GM19043 (cell line): ENCODE data around the gene RASD1.

ENCODE experiments used
- ATAC-seq: cut with Tn5 transposase; IDR thresholded peaks from one replicate; pipeline ENCODE4 v1.9.1; 2021; ENCODE audit warnings: low read depth; ENCODE audit not compliant: unreplicated experiment

Gene RASD1

DNA sequence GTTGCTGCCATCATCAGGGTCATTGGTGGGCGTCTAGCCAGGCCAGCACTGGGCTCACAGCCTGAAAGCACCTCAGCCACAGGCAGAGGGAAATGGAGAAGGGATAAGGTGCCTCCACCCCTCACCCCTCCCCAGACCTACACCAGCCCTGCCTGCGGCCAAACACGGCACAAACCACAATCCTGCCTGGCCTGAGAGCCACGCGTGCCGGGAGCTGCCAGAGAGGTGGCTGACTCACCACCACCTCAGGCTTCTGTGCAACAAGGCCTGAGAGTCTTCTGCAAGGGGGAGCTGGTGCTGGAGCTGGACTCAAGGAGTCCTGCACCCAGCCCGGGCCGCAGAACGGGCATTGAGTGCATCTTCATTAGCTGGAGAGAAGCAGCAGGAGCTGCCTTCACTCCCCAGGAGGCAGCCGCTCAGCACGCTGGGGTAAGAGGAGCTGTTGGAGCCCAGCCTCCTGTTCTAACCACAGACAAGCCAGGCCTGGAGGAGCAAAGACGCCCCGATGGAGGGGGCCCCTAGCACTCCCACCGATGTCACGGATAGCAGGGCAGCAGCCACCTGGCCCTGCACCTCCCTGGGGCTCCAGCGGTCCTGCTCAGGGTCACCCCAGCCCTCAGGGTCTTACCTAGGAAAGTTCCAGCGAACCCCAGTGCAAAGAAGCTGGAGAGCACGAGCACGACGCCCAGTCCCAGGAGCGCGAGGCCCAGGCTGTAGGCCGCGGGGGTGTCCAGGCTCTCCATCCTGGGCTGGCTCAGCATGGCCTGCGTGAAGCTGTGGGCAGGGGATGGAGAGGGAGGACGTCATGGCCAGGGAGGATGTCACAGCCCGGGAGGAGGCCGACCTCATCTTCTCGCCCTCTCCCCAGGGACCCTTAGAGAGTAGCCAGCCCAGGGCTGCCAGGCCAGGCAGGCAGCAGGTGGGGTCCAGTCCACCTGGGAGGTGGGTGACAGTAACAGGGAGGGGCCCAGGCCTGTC lies 16.0 kb upstream of the RASD1 start:
- ATAC-seq = no peak

DNA sequence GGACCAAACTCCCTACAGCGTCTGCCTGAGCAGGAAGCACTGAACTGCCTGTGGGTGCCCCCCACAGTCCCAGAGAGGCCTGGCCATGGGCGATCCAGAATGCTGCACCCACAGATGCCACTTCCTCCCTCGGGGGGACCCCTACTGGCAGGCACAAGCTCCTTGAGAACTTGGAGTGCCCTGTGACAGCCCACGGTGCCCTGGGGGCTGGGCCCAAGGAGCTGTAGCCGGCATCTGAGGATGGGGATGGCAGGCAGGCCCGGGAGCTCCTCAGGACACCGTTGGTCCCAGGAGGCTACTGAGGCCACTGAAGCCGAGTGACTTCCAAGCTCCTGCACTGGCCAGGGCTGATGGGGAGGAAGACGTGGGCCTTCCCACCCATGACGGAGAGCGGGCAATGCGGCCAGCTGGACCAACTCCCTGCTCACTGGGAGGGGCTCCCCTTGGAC lies 15.1 kb upstream of the RASD1 start:
- no peak for ATAC-seq

DNA sequence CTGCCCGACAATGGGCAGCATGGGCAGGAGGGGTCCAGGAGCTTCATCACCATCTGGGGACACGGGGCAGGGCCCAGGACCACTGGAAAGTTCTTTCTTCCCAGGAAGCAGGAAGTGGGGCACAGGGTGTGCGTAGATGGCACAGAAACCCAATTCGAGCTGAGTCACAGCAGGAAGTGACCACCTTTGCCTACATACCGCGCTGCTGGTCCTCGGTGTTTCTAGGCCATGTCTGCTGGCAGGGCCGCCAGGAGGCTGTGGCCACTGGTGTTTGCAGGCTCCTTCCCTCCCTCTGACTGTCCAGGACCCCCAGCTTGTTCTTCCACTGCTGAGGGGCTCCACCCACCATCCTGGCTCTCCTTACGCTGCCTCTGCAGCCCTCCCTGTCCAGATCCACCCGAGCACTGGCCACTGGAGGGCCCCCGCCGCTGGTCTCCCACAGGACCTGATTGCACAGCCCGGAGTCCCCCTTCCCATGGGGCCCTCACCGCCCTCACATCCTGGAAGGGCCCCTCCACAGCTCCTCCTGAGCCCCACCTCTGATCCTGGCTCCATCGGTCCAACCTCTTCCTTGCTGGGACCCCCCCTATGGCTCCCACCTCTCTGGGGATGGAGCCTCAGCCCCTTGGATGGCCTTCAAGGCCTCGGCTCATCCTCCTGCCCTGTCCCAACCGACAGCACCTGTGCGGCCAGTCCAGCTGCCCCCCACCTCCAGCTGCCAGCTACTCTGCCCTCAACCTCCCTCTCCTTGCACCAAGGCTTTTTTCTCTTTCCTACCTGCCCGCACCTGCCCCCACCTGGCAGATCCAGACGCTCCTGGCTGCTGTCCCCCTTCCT lies 14.5 kb upstream of the RASD1 start:
- no peak for ATAC-seq

DNA sequence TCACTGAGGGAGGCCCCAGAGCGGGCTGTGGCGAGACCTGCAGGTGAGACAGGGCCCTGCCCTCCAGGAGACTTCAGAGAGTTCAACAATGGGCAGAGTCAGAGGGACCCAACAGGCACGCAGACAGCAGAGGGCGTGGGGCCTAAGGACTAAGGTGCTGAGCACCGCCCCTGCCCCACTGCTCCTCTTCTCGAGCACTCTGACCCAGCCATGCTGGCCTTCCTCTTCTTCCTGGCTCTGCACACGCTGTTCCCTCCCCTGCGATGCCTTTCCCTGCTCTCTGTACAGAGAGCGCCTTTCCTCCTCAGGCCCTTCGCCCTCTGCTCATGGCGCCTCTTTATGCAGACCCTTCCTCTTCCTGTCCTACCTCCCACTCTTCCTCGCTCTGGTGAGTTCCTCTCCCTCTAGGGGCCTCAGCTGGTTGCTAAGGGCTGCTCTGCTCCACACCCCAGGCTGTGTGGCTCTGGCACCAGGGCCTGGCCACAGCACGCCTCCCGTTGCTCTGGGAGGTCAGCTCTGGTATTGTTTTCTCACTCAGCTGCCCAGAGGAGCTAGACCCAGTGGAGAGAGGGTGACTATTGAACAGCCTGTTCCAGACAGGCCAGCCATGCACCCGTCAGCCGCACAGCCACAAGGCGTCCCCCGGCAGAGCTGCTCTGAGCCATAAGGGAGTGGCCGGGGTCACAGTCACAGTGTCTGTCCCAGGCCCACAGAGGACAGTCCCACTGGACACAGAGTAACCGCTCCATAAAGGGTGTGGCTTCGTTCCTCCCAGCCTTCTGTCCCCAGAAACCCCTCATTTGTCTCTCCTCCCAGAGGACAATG lies 13.6 kb upstream of the RASD1 start:
- no peak for ATAC-seq

DNA sequence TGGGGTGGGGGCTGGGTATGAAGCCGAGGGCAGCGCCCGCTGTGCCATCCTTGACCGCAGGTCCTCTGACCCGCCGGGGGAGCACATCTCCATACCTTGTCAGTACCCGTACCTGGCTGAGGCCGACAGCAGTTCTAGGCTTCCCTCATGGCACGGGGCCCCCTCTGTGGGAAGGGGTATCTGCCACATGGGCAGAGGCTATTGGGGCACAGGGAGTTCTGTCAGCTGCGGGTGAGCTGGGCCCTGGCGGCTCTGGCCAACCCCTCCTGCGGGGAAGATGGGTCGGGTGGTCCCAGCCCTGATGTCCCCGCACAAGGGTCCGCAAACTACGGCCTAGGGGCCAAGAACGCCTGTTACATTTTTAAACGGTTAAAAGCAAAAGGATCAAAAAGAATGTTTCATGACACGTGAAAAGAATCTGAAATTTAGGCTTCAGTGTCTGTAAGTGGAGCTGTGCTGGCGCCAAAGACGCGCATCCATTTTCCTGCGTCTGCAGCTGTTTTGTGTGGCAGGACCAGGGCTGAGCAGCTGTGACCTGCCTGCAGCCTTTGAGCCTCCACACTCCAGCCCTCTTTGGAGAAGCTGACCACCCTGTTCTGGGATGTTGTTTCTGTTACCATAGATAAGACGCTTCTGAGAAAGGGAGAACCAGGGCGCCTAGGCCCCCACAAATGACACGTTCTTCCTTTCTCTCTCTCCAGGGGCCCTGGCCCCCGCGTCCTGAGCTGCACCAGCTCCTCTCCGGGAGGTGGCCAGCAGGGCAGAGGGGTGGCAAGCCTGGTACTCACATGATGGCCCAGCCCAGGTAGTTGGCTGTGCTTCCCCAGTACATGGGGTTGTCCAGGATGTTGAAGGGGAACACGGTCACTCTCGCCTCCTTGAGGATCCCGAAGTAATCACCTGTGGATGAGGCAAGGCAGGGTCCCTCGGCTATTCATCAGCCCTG lies 12.7 kb upstream of the RASD1 start:
- ATAC-seq = no peak

DNA sequence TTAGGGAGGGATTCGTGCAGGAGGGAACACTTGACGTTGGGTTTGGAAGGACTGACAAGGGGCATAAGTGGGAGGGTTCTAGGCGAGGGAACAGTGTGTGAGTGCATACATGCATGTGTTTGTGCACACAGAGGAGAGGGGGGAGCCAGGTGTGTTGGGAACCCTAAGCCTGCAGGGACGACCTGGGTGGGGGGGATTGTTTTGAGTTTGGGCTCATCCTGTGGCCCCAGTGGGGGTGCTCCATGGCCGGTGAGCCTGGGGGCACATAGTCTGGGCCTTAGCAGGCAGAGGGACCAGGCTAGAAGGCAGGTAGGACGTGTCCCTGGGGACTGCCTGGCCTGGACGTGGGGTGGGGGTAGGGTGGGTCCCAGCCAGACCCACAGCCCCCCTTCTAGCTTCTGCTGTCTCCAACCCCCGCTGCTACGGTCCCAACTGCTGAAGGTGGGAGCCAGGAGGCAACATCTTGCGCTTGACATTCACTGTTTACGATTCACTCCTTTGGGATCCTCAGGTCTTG lies 11.9 kb upstream of the RASD1 start:
- ATAC-seq = no peak

DNA sequence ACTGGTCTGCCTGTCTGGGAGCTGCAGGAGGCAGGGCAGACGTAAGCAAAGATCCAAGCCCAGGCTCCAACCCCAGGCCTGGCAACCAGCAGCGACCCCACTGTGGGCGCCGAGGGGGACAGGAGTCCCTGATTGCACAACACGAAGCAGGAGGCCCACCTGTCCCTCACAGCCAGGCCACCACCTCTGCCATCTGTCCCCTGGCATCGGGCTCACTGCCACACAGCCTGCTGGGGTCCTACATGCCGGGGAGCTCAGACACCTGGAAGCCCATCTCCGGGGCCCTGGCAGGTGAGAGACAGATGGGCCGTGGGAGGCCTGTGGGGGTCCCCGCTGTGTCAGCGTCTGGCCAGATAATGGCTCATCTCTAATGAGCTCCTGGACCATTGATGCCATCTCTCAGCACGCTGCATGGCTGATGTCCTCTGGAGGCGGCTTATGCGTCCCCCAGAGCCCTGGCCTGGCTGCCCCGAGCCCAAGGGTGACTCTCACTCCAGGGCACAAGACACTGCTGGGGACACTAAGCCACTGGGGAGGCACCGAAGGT lies 11.3 kb upstream of the RASD1 start:
- no peak for ATAC-seq

DNA sequence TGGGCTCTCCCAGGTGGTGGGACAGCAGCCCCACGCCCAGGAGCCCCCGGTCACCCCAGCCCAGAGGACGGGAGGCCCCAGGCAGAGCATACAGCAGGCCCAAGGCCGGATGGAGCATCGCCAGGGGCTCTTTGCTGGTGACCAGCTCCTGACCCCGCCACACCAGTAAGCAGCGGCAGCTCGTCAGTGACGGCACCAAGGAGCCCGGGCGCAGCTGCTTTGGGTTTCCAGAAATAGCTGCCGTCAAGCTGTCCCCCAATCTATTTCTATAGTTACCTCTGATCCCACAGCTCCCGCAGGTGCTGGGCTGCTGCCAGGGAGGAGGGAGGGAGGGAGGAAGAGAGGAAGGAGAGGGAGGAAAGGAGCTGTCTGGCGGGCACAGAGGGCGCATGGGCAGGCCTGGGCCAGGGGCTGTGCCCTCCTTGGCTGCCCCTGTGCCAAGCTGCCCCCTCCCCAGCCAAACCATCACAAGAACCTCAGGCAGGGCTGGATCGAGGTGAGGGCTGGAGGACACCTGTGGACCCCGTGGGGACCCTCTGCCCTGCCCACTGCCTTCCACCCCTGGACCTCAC lies 10.8 kb upstream of the RASD1 start:
- ATAC-seq = no peak

DNA sequence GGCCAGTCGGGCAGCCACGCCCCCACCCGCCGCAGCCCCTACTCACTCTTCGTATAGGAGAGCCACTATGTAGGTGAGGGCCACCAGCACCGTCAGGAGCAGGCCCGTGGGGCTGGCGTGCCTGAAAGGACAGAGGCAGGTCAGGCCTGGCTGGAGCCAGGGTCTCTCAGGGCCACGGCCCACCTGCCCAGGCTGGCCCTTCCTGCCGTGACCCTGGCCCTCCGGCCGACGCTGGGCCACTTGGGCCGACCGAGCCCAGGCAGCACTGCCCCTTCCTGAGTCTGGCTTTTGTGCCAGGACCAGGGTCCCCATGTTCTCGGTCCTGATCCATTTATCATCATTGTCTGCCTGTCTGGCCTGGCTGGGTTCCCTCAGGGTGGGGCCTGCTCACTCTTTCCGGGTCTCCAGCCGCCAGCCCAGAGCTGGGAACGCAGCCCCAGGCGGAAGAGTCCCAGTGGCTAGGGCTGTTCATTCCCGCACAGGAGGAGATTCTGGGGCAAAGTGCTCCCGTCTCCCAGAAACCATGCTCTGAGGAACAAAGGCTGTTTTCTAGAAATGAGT lies 10.1 kb upstream of the RASD1 start:
- ATAC-seq = no peak

DNA sequence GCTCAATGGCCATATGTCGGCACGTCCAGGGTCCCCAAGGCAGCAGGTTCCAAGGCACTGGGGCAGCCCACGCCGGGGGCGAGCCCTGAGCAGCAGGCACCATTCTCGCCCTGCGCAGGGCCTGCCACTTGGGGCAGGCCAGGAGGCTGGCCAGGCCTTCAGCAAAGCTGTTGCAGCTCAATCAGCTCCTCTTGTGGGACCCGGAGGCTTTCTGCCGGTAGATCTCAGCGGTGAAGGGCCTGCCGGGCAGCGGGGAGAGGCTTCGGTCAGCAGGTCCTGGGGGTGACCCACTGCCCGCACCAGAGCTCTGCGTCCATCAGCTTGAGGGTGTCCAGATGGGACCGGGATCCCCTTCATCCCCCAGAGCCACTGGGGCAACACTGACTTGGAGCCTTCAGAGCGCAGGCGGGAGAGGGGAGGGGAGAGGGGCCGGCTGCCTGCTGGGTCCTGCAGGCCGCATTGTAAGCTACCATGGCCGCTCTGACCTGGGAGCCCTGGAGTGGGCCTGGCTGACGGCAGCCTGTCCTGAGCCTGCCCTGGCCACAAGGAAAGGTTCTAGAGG lies 9.5 kb upstream of the RASD1 start:
- no peak for ATAC-seq

DNA sequence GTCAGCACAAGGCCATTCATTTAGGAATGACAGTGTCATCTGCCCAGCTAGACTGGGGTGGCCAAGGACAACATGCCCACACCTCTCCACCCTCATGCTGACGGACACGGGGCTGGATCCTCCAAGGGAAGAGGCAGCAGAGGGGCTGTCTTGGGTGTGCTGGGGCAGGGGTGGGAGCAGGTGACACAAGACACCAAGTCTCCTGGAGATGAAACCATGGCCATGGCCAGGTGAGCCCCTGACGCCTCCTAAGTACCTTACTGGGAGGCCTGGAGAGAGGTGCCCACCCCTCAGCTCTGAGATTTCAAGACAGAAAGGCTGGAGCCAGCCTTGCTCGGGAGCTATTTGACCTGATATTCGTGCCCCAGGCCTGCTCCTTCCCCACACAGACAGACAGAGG lies 9.0 kb upstream of the RASD1 start:
- ATAC-seq = no peak

DNA sequence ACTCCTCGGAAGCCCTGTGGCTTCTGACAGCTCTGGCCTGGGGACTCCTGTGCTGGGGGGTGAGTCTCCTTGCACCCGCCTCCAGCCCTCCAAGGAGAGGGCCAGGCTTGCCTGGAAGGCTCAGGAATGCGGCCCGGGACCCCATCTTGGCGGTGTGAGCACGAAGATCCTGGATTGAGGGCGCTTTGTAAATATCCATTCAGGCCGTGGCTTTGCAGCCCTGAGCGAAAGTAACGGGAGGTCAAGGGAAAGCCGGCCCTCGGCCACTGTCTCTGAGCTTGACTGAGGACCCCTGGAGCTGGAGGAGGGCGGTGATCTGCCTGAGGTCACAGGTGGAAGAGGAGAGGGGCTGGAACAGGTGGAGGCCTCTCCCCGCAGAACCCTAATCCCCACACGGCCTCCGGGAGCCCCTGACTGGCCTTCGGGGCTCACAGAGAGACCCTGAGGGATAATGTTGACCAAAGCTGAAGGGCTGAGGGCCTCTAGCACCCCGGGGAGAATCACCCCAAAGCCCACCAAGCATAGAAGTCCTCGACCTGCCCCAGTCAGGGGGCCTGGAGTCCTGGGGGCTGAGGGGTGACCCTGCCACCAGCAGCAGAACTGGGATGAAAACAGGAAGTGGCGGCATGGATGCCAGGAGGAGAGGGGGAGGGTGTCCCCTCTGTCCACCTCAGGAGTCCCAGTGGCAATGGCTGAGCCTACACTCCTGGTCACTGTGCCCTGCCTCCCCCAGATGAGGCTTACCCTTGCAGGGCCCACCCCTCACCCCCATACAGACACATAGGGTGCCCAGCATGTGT lies 8.3 kb upstream of the RASD1 start:
- no peak for ATAC-seq

DNA sequence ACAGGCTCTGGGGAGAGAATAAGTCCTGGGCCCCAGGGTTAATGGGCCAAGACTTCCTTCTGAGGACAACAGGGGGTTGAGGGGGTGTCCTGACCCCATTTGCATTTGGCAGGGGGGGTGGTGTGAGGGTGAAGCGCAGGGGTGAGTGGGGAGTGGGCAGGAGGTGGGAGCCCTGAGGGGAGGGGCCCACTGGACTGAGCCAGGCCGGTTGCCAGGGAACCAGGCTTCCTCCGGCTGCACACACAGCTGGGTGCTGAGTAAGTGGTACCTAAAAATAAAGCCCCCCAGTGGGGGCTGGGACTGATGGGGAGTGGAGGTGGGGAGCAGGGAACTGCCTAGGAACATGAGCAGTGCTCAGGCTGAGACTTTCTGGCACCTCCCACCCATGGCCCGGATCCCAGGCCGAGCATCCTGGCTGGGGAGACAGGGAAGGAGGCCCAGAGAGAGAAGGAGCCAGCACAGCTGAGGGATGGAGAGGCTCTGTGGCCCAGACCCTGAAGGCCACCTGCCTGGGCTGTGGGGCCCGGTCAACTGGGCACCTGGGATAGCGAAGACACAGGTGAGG lies 7.5 kb upstream of the RASD1 start:
- no peak for ATAC-seq

DNA sequence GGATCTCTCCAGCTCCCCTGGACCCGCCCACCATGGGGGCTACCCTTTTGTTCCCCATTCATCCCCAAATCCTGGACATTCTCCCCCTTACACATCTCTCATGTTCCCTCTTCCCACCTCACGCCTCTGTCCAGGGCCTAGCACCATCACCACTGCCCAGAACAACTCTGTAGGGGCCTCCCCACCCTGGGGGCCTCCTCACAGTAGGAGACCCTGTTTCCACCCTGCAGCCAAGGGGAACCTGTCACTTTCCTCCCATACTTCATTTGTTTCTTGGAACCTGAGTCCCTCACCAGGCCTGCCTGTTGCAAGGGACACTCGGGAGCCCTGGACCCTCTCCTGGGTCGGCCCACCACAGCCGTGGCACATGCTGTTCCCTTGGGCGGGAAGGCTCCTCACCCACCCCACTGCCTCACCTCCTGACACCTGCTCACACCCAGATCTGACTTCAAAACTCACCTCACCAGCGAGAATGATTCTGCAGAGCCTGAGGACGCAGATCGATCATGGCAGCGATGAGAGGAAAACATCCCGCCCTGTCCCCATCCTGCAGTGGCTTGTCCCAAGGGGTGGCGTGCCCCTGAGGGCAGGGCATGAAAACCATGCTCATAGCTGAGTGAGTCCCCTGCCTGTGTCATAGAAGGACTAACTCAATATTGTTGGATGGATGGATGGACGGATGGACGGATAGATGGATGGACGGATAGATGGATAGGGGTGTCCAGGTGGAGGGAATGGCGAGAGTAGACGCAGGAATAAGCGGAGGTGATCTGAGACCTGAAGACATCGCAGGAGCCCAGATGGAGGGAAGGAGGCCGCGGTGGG lies 6.8 kb upstream of the RASD1 start:
- no peak for ATAC-seq

DNA sequence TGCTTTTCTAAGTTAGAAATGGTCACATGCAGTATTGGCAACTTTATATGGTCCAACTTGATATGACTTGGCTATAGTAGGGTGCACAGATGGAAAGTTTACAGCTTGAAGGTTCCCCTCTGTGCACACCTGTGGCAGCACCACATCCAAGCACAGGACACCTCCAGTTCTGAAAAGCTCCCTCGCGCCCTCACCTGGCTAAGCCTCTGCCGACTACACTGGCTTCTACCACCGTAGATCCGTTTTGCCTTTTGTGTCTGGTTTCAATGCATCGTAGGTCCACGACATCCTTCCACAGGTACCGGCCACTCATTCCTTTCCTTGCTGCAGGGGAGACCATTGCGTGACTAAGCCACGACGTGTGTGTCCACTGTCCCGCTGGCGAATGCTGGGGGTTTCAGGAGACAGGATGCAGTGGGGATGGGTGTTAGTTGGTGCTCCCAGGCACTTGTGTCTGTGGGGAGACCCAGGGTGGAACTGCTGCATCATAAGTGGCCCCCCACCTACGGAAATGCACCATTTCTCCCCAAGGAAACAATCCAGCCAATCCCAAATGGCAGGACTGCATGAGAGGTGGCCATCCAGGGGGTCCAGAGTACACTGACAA lies 4.9 kb upstream of the RASD1 start:
- no peak for ATAC-seq
